ENCODE data around the gene SLC25A27.

SLC25A27 gene

DNA sequence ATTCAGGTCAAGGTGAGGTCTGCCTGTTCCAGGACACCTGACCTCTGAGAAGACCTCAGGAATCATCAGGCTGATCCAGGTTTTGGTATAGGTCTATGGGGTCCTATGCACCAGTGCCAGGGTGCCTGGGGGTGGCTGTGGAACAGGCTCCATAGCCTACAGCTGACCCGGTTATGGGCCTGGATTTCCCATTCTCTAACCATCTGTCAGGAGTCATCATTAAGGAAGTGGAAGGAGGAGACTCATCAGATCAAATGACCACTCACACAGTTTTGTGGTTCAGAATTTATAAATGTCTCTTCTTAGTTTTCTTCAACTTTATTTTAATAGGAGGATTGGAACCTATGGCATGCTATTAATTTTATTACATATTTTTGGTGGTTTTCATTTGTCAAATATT lies 67.6 kb downstream of the SLC25A27 start:
- DNase-seq = no peak

Measured in DMS79 treated with DMSO at 0.1 percent for 48 hours (cell line).